Measurements from ENCODE around the gene LIPK.

- no peak for TF ChIP-seq CTCF (IDR thresholded peaks at IDR 0.05; ENCODE audit: low read depth, low read length, poor library complexity, severe bottlenecking)
- no peak for TF ChIP-seq EZH2phosphoT487 (IDR thresholded peaks at IDR 0.05; ENCODE audit: borderline replicate concordance, low read length)
Observed at GRCh38 chr10:88676283-88677060, 29.6 kb upstream of the LIPK start.

Data from DOHH2 (cell line).